Effector memory CD4-positive, alpha-beta T cell (primary cell): Measurements from ENCODE around the gene MGAT4A.

Source experiments
- DNase-seq, 3 donors: peaks; one replicate each; pipeline ENCODE4 v3.0.0-alpha.2; 2020
- H3K27ac ChIP-seq: 2 replicates; pipeline ENCODE4 v1.7.0; 2013; ENCODE audit warnings: mild to moderate bottlenecking, low read length, moderate library complexity; ENCODE audit not compliant: insufficient read depth, poor library complexity, severe bottlenecking
- H3K27me3 ChIP-seq: replicated peaks from 2 replicates; pipeline ENCODE4 v1.7.0; 2013; ENCODE audit warnings: mild to moderate bottlenecking, low read length; ENCODE audit not compliant: insufficient read depth, control insufficient read depth, poor library complexity, severe bottlenecking
- H3K36me3 ChIP-seq: 2 replicates; pipeline ENCODE4 v1.7.0; 2013; ENCODE audit warnings: mild to moderate bottlenecking, low read length, moderate library complexity; ENCODE audit not compliant: control insufficient read depth, insufficient read depth
- H3K4me1 ChIP-seq: 2 replicates; pipeline ENCODE4 v1.7.0; 2013; ENCODE audit warnings: low read length, mild to moderate bottlenecking; ENCODE audit not compliant: control insufficient read depth, insufficient read depth, poor library complexity, severe bottlenecking
- H3K4me3 ChIP-seq: 2 replicates; pipeline ENCODE4 v1.7.0; 2013; ENCODE audit warnings: low read length, low read depth, mild to moderate bottlenecking; ENCODE audit not compliant: insufficient read depth, poor library complexity, severe bottlenecking
- H3K9me3 ChIP-seq: 2 replicates; pipeline ENCODE4 v1.7.0; 2013; ENCODE audit warnings: mild to moderate bottlenecking, low read length, moderate library complexity; ENCODE audit not compliant: control insufficient read depth

The MGAT4A gene

DNA sequence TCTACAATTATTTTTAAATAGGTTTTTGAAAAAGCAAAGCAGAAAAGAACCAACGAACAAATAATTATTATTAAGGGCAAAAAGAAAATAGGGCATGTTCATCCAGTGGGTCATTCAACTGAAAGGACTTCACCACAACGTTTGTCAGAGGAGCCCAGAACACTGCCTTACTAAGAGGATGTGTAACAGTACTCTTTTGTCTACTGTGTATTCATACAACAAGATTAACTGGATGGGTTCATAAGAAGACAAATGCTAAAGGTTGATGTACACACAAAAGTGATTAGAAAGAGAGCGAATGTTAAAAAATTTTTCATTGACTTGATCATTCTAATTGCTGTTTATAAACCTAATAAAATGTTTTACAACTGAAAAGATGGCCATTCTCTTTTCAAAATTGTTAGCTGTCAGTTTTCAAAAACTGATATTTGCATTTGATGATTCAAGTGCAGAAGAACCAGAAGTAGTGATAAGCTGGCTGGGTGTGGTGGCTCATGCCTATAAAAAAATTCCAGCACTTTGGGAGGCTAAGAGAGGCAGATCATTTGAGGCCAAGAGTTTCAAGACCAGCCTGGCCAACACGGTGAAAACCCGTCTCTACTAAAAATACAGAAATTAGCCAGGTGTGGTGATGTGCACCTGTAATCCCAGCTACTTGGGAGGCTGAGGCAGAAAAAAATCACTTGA lies 33.1 kb downstream of the MGAT4A start:
- no peak for DNase-seq
- Histone ChIP-seq H3K27ac (no peak overlapping the region), H3K27me3 (no peaks in the 10 kb centered on the region), H3K4me3 (no peak overlapping the region), H3K36me3 (peaks cover 3% of the 10 kb centered on the region), H3K4me1 (peaks cover 38% of the 10 kb centered on the region), H3K9me3 (no peaks in the 10 kb centered on the region)

DNA sequence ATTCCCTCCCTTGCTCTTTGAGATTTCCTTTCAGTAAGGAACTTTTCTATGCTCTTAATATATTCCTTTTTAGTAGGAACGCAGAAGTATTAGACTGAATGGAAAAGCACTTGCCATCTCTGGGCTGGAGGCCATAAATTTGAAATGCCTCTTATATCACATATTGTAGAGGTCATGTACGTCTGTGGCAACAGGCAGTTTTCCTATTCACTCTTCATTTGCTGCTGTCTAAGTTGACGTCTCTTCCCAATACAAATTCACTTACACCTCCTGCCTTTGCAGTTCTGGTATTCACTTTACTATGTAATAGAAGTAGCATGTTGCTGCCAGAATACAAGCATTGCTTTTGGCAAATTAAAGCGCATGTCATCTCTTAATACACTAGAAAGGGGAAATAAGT lies 34.7 kb downstream of the MGAT4A start:
- Histone ChIP-seq H3K4me3 (no peak overlapping the region), H3K9me3 (no peaks in the 10 kb centered on the region), H3K27ac (no peak overlapping the region), H3K36me3 (peaks cover 3% of the 10 kb centered on the region), H3K4me1 (peaks cover 37% of the 10 kb centered on the region), H3K27me3 (no peaks in the 10 kb centered on the region)
- DNase-seq = no peak

- Histone ChIP-seq H3K9me3 (no peaks in the 10 kb centered on the region), H3K4me3 (no peak overlapping the region)
- DNase-seq = no peak
Observed at GRCh38 chr2:98695255-98695654, 35.7 kb downstream of the MGAT4A start.

GRCh38 chr2:98693477-98693876 lies 37.5 kb downstream of the MGAT4A start:
- DNase-seq = no peak
- no peaks in the 10 kb centered on the region for H3K9me3 ChIP-seq
- peaks cover under 1% of the 10 kb centered on the region for H3K36me3 ChIP-seq
- no peak overlapping the region for H3K4me3 ChIP-seq
- H3K4me1 ChIP-seq = peaks cover 44% of the 10 kb centered on the region
- no peaks in the 10 kb centered on the region for H3K27me3 ChIP-seq
- peak overlapping the region; percentile 3 for H3K27ac ChIP-seq

More at GRCh38 chr2:98695255-98695654, 35.7 kb downstream of the MGAT4A start:
- peaks cover 39% of the 10 kb centered on the region for H3K4me1 ChIP-seq
- H3K27ac ChIP-seq = no peak overlapping the region
- peaks cover 3% of the 10 kb centered on the region for H3K36me3 ChIP-seq
- H3K27me3 ChIP-seq = no peaks in the 10 kb centered on the region

DNA sequence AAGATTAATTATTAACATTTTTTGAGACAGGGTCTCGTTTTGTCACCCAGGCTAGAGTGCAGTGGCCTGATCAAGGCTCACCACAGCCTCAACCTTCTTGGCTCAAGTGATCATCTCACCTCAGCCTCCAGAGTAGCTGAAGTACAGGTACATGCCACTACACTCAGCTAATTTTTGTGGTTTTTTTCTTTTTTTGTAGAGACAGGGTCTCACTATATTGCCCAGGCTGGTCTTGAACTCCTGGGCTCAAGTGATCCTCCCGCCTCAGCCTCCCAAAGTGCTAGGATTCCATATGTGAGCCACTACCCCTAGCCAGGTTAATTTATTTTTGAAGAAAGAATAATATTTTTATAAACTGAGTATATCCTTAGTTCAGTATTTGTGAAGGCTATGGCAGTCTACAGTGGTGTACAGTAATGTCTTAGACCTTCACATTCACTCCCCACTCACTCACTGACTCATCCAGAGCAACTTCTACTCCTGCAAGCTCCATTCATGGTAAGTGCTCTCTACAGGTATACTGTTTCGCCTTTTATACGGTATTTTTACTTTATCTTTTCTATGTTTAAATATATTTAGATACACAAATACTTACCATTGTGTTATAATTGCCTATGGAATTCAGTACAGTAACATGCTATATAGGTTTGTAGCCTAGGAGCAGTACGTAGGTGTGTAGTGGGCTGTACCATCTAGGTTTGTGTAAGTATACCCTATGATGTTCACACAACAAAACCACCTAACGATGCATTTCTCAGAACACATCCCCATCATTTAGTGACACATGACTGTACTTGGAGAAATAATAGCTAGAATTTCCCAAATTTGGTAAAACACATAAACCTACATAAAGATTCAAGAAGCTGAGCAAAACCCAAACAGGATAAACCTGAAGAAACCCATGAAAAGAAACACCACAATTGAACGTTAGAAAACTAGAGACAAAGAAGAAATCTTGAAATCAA lies 38.6 kb downstream of the MGAT4A start:
- H3K36me3 ChIP-seq = no peaks in the 10 kb centered on the region
- H3K27me3 ChIP-seq = no peaks in the 10 kb centered on the region
- no peak overlapping the region for H3K27ac ChIP-seq
- H3K9me3 ChIP-seq = no peaks in the 10 kb centered on the region
- peaks cover 46% of the 10 kb centered on the region for H3K4me1 ChIP-seq
- no peak overlapping the region for H3K4me3 ChIP-seq
- DNase-seq = no peak

GRCh38 chr2:98691303-98691702 lies 39.6 kb downstream of the MGAT4A start:
- H3K9me3 ChIP-seq = no peaks in the 10 kb centered on the region
- peaks cover 42% of the 10 kb centered on the region for H3K4me1 ChIP-seq
- H3K4me3 ChIP-seq = no peak overlapping the region
- no peaks in the 10 kb centered on the region for H3K36me3 ChIP-seq
- no peak overlapping the region for H3K27ac ChIP-seq
- DNase-seq = no peak
- H3K27me3 ChIP-seq = no peaks in the 10 kb centered on the region

- DNase-seq = no peak
- no peak overlapping the region for H3K27ac ChIP-seq
- no peaks in the 10 kb centered on the region for H3K9me3 ChIP-seq
- H3K4me1 ChIP-seq = peaks cover 19% of the 10 kb centered on the region
- H3K27me3 ChIP-seq = no peaks in the 10 kb centered on the region
- H3K4me3 ChIP-seq = no peak overlapping the region
- H3K36me3 ChIP-seq = no peaks in the 10 kb centered on the region
Observed at GRCh38 chr2:98685930-98686887, 44.7 kb downstream of the MGAT4A start.

DNA sequence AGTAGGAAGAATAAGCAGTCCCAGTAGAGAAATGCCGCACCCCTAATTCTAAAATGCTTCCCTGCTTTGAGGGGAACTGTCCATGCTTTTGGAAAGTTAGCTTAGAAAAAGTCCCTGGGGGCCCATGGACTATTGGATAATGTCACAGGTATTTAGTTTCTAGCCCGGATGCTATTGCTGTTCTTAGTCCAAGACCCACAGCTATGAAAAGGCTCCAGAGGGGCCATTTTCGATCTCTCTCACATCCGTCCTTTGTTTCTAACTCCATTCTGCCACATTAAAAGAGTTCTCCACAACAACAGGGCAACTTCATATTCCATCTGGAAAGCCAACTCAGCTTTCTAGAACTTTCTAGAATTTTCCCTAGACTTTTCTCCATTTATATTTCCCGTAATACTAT lies 47.2 kb downstream of the MGAT4A start:
- Histone ChIP-seq H3K4me1 (peaks cover 4% of the 10 kb centered on the region), H3K27me3 (no peaks in the 10 kb centered on the region), H3K36me3 (no peaks in the 10 kb centered on the region), H3K27ac (no peak overlapping the region), H3K4me3 (no peak overlapping the region), H3K9me3 (no peaks in the 10 kb centered on the region)
- DNase-seq = no peak

DNA sequence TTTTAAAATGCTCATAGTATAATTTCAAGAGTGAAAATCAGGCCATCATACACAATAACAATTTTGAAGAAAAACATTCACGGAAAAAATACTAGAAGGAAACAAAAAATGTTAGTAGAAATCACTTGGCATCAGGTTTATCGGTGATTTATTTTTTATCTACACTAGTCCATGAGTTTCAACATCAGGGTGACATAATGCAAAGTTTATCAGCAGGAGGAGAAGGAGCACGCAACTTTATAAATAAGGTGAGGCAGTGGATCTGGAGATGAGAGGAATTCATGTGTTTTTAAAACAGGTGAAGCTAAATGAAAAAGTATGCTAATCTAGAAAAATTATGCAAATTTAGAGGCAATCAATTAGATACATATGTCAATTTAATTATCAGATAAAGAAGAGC lies 54.2 kb downstream of the MGAT4A start:
- Histone ChIP-seq H3K27ac (no peak overlapping the region), H3K4me3 (no peak overlapping the region), H3K36me3 (peaks cover 42% of the 10 kb centered on the region), H3K9me3 (no peaks in the 10 kb centered on the region), H3K4me1 (peaks cover 5% of the 10 kb centered on the region), H3K27me3 (no peaks in the 10 kb centered on the region)
- no peak for DNase-seq
